Central memory CD8-positive, alpha-beta T cell (primary cell): ENCODE data around the gene WDR37.

Experiments
- ATAC-seq: fragments of 150-1000 bp; cut with Tn5 transposase; replicated peaks from 2 replicates; pipeline ENCODE4 v1.10.0; 2022; ENCODE audit warnings: mild to moderate bottlenecking, moderate FRiP score, moderate number of reproducible peaks; ENCODE audit not compliant: poor library complexity, severe bottlenecking; ENCODE audit errors: extremely low read depth
- DNase-seq, 2 donors: peaks; one replicate each; pipeline ENCODE4 v3.0.0; 2021; ENCODE audit warnings: low spot score in 2 of 2
- H3K27ac Mint-ChIP-seq: one replicate; pipeline ENCODE4 v1.8.0; 2022; ENCODE audit warnings: low read depth, mild to moderate bottlenecking, moderate library complexity, mixed read lengths
- H3K27me3 Mint-ChIP-seq: one replicate; pipeline ENCODE4 v1.8.0; 2022; ENCODE audit warnings: mixed read lengths
- H3K36me3 Mint-ChIP-seq: one replicate; pipeline ENCODE4 v1.8.0; 2022; ENCODE audit warnings: mild to moderate bottlenecking, moderate library complexity, mixed read lengths; ENCODE audit not compliant: insufficient read depth
- H3K4me1 Mint-ChIP-seq: one replicate; pipeline ENCODE4 v1.8.0; 2022; ENCODE audit warnings: mixed read lengths
- H3K4me3 Mint-ChIP-seq: one replicate; pipeline ENCODE4 v1.8.0; 2022; ENCODE audit warnings: mild to moderate bottlenecking, moderate library complexity, mixed read lengths
- H3K9me3 Mint-ChIP-seq: one replicate; pipeline ENCODE4 v1.8.0; 2022; ENCODE audit warnings: mixed read lengths

WDR37 gene

GRCh38 chr10:1086787-1087186, 30.6 kb downstream of the WDR37 start:
- H3K27me3 Mint-ChIP-seq, result no peaks in the 10 kb centered on the region
- no peak overlapping the region for H3K4me3 Mint-ChIP-seq
- H3K27ac Mint-ChIP-seq, result peak overlapping the region; percentile 89
- no peak for ATAC-seq
- H3K36me3 Mint-ChIP-seq, result peaks cover 67% of the 10 kb centered on the region
- no peak for DNase-seq
- no peaks in the 10 kb centered on the region for H3K9me3 Mint-ChIP-seq
- H3K4me1 Mint-ChIP-seq, result peaks cover 36% of the 10 kb centered on the region

- DNase-seq (no peak), ATAC-seq (no peak)
- Mint-ChIP-seq H3K27ac (no peak overlapping the region), H3K9me3 (no peaks in the 10 kb centered on the region), H3K4me3 (no peak overlapping the region), H3K36me3 (peaks cover 69% of the 10 kb centered on the region), H3K4me1 (peaks cover 29% of the 10 kb centered on the region), H3K27me3 (no peaks in the 10 kb centered on the region)
Observed at GRCh38 chr10:1089017-1089689, 33.0 kb downstream of the WDR37 start.

GRCh38 chr10:1090696-1091095, 34.5 kb downstream of the WDR37 start:
- no peaks in the 10 kb centered on the region for H3K9me3 Mint-ChIP-seq
- peak overlapping the region; percentile 54 for H3K27ac Mint-ChIP-seq

GRCh38 chr10:1093696-1094095, 37.5 kb downstream of the WDR37 start:
- no peak overlapping the region for H3K27ac Mint-ChIP-seq
- no peak for DNase-seq
- H3K4me3 Mint-ChIP-seq, result no peak overlapping the region
- H3K4me1 Mint-ChIP-seq, result peaks cover 9% of the 10 kb centered on the region
- no peaks in the 10 kb centered on the region for H3K27me3 Mint-ChIP-seq
- ATAC-seq, result no peak
- H3K9me3 Mint-ChIP-seq, result no peaks in the 10 kb centered on the region
- peaks cover 43% of the 10 kb centered on the region for H3K36me3 Mint-ChIP-seq

More at GRCh38 chr10:1090696-1091095, 34.5 kb downstream of the WDR37 start:
- DNase-seq, result no peak
- peaks cover 25% of the 10 kb centered on the region for H3K4me1 Mint-ChIP-seq
- no peaks in the 10 kb centered on the region for H3K27me3 Mint-ChIP-seq
- ATAC-seq, result no peak
- H3K36me3 Mint-ChIP-seq, result peaks cover 59% of the 10 kb centered on the region
- no peak overlapping the region for H3K4me3 Mint-ChIP-seq

GRCh38 chr10:1094112-1095057, 38.2 kb downstream of the WDR37 start:
- H3K4me1 Mint-ChIP-seq, result peaks cover 15% of the 10 kb centered on the region
- H3K27me3 Mint-ChIP-seq, result no peaks in the 10 kb centered on the region

GRCh38 chr10:1095498-1095897, 39.3 kb downstream of the WDR37 start:
- no peak overlapping the region for H3K27ac Mint-ChIP-seq

More at GRCh38 chr10:1094112-1095057, 38.2 kb downstream of the WDR37 start:
- H3K27ac Mint-ChIP-seq, result no peak overlapping the region
- DNase-seq, result no peak
- no peak overlapping the region for H3K4me3 Mint-ChIP-seq
- H3K36me3 Mint-ChIP-seq, result peaks cover 43% of the 10 kb centered on the region
- no peak for ATAC-seq
- H3K9me3 Mint-ChIP-seq, result no peaks in the 10 kb centered on the region

GRCh38 chr10:1096287-1096889, 40.2 kb downstream of the WDR37 start:
- Mint-ChIP-seq H3K9me3 (no peaks in the 10 kb centered on the region), H3K4me1 (peaks cover 26% of the 10 kb centered on the region), H3K36me3 (peaks cover 40% of the 10 kb centered on the region), H3K4me3 (no peak overlapping the region), H3K27ac (no peak overlapping the region), H3K27me3 (no peaks in the 10 kb centered on the region)
- ATAC-seq (no peak), DNase-seq (no peak)

More at GRCh38 chr10:1095498-1095897, 39.3 kb downstream of the WDR37 start:
- Mint-ChIP-seq H3K4me3 (no peak overlapping the region), H3K36me3 (peaks cover 44% of the 10 kb centered on the region), H3K9me3 (no peaks in the 10 kb centered on the region), H3K27me3 (no peaks in the 10 kb centered on the region), H3K4me1 (peaks cover 18% of the 10 kb centered on the region)
- no peak for ATAC-seq
- no peak for DNase-seq

- no peak overlapping the region for H3K4me3 Mint-ChIP-seq
- peaks cover 36% of the 10 kb centered on the region for H3K4me1 Mint-ChIP-seq
- no peaks in the 10 kb centered on the region for H3K9me3 Mint-ChIP-seq
- ATAC-seq, result no peak
- no peak overlapping the region for H3K27ac Mint-ChIP-seq
- no peaks in the 10 kb centered on the region for H3K27me3 Mint-ChIP-seq
- DNase-seq, result no peak
- peaks cover 39% of the 10 kb centered on the region for H3K36me3 Mint-ChIP-seq
Observed at GRCh38 chr10:1097436-1097835, 41.3 kb downstream of the WDR37 start.

GRCh38 chr10:1100143-1100542, 44.0 kb downstream of the WDR37 start:
- H3K27ac Mint-ChIP-seq, result peak overlapping the region; percentile 69
- H3K36me3 Mint-ChIP-seq, result peaks cover 46% of the 10 kb centered on the region
- H3K4me3 Mint-ChIP-seq, result no peak overlapping the region
- ATAC-seq, result no peak
- H3K27me3 Mint-ChIP-seq, result no peaks in the 10 kb centered on the region
- DNase-seq, result no peak
- H3K9me3 Mint-ChIP-seq, result no peaks in the 10 kb centered on the region
- H3K4me1 Mint-ChIP-seq, result peaks cover 36% of the 10 kb centered on the region

GRCh38 chr10:1100691-1101368, 44.6 kb downstream of the WDR37 start:
- no peak for ATAC-seq
- Mint-ChIP-seq H3K4me1 (peaks cover 36% of the 10 kb centered on the region), H3K36me3 (peaks cover 51% of the 10 kb centered on the region), H3K27ac (peak overlapping the region; percentile 69), H3K27me3 (no peaks in the 10 kb centered on the region), H3K9me3 (no peaks in the 10 kb centered on the region), H3K4me3 (no peak overlapping the region)
- no peak for DNase-seq

GRCh38 chr10:1101946-1102345, 45.8 kb downstream of the WDR37 start:
- DNase-seq (no peak), ATAC-seq (no peak)
- Mint-ChIP-seq H3K27me3 (no peaks in the 10 kb centered on the region), H3K4me3 (no peak overlapping the region), H3K36me3 (peaks cover 55% of the 10 kb centered on the region), H3K4me1 (peaks cover 36% of the 10 kb centered on the region), H3K9me3 (no peaks in the 10 kb centered on the region), H3K27ac (no peak overlapping the region)

- no peaks in the 10 kb centered on the region for H3K27me3 Mint-ChIP-seq
- H3K36me3 Mint-ChIP-seq, result peaks cover 55% of the 10 kb centered on the region
- no peak overlapping the region for H3K4me3 Mint-ChIP-seq
- H3K27ac Mint-ChIP-seq, result no peak overlapping the region
- DNase-seq, result no peak
- no peaks in the 10 kb centered on the region for H3K9me3 Mint-ChIP-seq
- peaks cover 36% of the 10 kb centered on the region for H3K4me1 Mint-ChIP-seq
- no peak for ATAC-seq
Observed at GRCh38 chr10:1102416-1102815, 46.2 kb downstream of the WDR37 start.
